Suprapubic skin (tissue), 3 donors: ENCODE data around the gene SPECC1L.

Experiments used
- EP300 ChIP-seq: sonication (generic); formaldehyde crosslinking; IDR thresholded peaks from one replicate; pipeline ENCODE4 v1.6.1; 2017; ENCODE audit warnings: antibody characterized with exemption
- POLR2A ChIP-seq, 2 donors: fragments of 450-650 bp; IDR thresholded peaks; one replicate each; pipeline ENCODE4 v1.6.1; 2017; ENCODE audit warnings: antibody characterized with exemption in 2 of 2, mild to moderate bottlenecking in 2 of 2, moderate library complexity in 2 of 2
- TF ChIP-seq, protein P1 (sequence below), 2 donors: fragments of 200-600 bp in 1 of 2; fragments of 450-650 bp in 1 of 2; sonication (generic) in 1 of 2; IDR thresholded peaks; one replicate each; pipeline ENCODE4 v1.5.1; 2016 to 2019; ENCODE audit warnings: antibody characterized with exemption in 2 of 2, mild to moderate bottlenecking in 1 of 2, moderate library complexity in 1 of 2

DNA sequence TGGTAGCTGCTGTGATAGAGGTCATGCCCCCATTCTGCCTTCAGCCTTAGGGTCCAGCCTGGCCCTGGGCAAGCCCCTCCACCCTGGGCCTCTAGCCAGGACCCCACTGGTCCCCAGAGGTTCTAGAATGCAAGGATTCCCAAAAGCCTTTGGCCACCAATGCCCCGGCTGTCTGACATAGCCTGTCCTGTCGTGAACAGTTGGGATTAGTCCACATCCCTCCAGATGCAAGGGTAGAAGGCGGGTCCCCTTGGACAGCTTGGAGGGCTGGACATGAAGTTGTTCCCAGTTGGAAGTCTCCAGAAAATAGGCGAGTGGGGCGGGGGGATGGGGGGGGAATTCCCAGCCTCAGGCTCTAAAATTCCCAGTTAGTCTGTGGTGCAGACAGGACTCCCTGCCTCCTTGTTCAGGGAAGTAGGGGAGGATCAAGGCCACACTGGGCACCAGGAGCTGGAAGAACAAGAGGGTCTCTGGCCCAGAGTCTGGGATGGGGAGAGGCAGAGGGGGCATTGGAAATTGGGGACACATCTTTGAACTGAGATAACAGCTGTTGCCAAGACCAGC is 151.6 kb downstream of the SPECC1L start:
- TF ChIP-seq, protein P1, sequence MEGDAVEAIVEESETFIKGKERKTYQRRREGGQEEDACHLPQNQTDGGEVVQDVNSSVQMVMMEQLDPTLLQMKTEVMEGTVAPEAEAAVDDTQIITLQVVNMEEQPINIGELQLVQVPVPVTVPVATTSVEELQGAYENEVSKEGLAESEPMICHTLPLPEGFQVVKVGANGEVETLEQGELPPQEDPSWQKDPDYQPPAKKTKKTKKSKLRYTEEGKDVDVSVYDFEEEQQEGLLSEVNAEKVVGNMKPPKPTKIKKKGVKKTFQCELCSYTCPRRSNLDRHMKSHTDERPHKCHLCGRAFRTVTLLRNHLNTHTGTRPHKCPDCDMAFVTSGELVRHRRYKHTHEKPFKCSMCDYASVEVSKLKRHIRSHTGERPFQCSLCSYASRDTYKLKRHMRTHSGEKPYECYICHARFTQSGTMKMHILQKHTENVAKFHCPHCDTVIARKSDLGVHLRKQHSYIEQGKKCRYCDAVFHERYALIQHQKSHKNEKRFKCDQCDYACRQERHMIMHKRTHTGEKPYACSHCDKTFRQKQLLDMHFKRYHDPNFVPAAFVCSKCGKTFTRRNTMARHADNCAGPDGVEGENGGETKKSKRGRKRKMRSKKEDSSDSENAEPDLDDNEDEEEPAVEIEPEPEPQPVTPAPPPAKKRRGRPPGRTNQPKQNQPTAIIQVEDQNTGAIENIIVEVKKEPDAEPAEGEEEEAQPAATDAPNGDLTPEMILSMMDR (IDR thresholded peaks at IDR 0.05) = no peak
- TF ChIP-seq EP300 (no peak), POLR2A (IDR thresholded peaks at IDR 0.05) (no peak)
